Activated CD8-positive, alpha-beta memory T cell treated with anti-CD3 and anti-CD28 coated beads, Interleukin-2, amount 50 U/mL, for 1 hour (primary cell): ENCODE results near the gene ZFYVE28.

ENCODE experiments used
- DNase-seq: peaks from one replicate; pipeline ENCODE4 v3.0.0-alpha.2; 2020; ENCODE audit errors: extremely low read depth

ZFYVE28 gene

DNA sequence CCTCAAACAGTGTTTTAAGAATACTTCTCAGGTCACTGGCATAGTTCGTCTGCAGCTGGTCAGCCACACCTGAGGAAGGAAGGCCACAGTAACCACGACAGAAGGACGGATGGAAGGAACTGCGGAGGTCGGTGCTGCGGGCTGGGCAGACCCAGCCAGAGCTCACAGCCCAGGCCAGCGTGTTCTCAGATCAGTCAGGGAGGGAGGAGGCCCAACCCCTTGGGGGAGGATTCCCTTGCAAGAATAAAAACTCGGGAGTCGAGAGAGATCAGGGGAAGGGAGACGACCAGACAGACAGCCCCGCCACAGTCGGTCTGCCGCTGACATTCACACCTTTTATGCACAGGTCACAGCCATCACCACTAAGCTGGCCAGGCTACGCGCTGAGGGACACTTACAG lies 145.2 kb downstream of the ZFYVE28 start:
- DNase-seq = no peak

DNA sequence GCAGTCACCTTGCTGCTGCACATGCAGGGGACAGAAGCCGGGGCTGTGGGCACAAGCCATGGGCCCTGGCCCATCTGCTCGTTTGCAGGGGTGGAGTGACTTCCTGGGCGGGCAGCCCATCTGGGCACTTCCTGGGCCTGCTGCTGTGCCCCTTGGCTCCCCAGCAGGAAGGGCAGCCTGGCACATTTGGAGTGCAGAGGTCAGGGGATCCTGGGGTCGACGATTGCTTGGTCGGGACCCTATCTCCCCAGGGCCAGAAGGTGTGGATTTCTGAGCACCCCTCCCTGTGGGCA lies 145.7 kb downstream of the ZFYVE28 start:
- DNase-seq = no peak

DNA sequence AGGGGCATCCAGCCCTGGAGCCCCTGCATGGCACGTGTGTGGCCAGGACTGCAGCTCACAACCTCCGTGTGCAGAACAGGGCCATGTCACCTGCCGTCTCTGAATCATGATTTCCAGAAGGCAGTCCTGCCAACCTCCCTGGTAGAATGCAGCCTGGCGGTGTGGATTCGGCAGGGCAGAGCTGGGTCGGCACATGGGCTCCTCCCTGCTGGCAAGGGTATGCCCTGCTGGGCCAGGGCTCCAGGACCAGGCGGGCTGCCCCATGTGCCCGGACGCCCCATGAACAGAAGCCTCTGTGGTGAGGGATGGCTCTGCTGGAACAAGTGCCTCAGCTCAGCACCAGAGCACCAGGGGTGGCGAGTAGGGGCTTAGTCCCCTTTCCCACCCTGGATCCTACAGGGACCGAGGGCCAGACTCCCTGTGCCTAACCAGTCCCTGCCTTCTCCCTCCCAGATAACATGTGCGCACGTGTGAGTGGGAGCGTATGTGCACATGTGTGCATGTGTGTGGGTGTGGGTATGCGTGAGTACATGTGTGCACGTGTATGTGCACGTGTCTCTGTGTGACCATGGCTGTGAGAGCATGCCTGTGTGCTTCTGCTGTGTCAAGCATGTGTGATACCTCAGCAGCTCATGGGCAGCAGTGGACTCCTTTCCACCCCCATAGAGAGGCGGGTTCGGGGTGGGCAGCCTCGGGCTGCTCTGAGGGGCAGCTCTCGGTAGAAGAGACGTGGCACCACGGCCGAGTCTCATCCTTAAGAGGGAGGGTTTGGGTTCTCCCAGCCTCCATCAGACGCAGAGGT lies 146.2 kb downstream of the ZFYVE28 start:
- DNase-seq = no peak

DNA sequence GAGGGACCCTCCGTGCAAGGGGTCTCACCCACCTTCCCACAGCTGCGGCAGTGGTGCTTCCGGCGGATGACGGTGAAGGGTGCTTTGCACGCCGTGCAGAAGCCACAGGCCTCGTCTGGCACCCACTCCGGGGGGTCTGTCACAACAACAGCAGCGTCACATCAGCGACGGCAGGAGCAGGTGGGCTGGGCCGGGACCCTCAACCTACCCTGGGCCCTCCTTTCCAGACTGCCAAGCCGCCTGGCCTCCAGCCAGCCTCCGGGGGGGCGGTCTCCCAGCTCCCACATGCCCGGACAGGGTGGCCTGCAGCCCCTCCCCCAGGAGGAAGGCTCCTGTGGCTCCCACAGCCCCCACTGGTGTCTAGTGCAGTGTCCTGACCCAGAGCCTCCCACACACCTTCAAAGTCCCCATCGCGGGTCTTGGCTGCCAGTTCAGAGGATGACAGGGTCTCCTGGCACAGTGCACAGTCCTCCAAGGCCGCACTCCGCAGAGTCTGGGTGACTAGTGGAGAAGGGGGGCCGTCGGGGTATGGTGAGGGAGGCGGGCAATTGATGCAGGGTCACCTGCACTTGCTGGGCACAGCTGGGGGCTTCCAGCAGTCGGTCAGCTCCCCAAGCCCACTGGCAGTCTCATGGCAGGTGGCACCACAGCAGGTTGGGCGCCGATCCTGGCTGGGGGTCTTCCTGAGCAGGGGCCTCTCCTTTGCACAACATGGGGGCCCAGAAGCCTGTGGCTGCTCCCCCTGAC lies 147.0 kb downstream of the ZFYVE28 start:
- DNase-seq = no peak

DNA sequence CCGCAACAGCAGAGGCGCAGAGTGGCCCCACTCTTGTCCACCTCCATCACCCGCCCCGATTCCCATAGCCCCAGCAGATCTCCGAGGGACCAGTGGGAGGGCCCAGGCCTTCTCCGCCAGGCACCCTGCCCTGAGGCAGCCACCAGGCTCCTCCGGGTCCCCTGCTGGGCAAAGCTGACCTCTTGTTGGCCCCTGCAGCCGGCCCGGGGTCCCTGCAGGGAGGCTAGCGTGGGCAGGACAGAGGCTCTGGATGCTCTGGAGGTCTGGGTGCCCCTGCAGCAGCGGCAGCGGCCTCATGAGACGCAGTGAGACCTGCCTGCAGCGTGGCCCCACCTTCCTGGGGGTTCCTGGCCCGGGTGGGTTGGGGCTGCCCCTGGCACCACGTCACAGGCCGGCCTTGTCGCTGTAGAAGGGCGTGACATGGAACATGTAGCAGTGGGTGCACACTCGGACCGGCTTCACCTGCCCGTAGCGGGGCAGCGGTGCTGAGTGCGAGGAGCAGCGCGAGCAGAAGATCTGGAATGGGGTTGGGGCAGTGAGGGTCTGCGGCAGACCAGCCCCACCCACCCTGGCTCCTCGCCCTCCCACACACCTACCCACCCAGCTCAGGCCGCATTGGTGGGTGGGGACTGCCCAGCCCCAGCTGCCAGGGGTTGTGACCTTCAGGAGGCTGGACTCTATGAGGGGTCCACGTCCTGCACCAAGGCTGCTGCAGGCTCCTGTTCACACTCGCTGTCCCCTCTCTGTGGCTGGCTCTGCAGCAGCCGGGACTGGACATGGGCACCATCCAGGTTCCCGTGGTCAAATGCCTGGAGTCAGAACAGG lies 147.9 kb downstream of the ZFYVE28 start:
- no peak for DNase-seq

DNA sequence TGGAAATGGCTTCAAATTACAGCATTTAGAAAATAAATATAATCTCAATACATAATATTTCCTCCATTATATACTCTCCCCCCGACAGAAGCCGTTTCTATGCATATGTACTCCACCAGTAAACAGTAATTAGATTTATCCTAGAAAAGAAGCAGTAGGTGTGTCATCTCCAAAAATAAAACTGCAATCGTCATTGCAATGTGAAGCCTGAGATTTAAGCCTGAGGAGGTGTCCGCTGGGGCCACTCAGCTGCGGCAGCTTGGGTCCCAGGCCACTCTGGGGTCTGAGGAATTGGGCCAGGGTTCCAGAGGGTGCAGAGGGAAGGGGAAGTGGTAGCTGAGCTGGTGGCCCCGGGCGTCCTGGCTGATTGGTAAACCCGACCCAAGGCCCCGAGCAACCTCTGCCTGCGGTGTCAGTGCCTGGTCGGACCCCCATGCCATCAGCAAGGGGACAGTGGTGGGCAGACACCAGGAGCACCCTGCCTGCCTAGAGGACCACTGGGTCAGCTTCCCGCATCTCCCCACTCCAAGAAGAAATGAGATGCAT lies 148.8 kb downstream of the ZFYVE28 start:
- no peak for DNase-seq

DNA sequence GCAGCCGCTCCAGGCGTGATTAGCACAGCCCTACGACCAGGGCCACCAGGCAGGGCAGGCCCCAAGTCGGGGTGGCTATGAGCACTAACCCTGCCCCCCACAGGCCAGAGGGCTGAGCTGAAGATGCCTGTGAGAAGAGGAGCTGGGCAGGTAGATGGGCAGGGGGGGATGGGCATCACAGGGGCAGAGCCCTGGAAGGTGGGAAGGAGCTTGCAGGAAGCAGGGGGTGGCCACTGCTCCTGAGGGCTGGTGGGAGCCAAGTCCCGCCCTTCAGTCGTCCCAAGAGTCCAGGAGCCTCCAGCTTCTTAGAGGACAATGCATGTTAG lies 149.3 kb downstream of the ZFYVE28 start:
- DNase-seq = no peak

DNA sequence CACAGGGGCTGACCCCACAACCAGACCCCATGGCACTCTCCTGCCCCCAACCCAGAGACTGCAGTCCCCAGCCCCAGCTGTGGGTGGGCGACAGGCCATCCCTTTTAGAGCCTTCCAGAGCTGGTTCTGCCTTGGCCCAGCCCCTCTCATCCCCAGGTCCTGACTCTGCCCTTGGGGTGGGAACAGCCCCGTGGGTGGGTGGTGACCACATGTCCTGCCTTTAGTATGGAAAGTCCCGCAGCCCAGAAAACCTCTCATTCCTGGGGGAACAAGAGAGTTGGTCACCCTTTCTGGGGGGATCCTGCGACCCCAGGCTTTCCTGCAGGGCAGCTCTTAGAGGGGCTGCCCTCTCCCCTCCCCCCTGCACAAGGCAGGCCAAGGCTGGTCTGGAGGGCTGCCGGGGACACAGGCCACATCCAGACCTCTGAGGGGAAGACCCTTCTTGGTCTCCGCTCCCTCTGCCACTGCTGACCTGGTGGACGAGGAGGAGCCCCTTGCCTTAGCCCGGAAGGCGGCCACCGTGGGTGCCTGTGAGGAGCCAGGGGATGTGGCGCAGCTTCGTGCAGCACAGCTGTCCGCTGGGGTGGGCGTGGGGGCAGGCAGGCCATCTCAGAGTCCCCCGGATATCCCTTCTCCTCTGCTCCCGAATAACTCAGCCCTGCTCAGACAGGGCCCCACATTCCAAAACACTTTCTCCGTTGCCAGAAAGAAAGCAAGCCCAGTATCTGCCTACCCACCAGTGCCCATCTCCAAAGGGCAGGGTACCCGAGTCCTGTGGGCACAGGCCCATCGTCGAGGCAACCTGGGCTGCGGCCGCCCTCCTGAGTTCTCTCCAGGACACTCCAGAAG lies 149.9 kb downstream of the ZFYVE28 start:
- no peak for DNase-seq

DNA sequence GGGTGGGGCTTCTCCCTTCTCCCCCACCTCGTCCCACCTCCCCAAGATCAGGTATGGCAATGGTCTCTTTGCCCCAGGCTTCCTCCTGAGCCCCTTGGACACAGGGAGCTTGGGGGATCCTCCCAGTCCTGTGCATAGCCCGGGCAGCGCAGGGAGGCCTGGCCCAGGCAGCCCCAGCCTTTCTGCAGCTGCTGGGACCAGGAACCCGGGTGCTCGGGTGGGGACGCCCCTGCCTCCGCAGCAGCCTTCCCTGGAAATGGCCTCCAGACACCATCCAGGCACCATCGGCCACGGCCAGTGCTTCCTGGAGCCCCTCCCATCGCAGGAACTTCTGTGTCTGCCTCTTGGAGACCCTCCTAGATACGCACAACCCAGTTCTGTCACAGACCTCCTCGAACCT lies 150.6 kb downstream of the ZFYVE28 start:
- no peak for DNase-seq

DNA sequence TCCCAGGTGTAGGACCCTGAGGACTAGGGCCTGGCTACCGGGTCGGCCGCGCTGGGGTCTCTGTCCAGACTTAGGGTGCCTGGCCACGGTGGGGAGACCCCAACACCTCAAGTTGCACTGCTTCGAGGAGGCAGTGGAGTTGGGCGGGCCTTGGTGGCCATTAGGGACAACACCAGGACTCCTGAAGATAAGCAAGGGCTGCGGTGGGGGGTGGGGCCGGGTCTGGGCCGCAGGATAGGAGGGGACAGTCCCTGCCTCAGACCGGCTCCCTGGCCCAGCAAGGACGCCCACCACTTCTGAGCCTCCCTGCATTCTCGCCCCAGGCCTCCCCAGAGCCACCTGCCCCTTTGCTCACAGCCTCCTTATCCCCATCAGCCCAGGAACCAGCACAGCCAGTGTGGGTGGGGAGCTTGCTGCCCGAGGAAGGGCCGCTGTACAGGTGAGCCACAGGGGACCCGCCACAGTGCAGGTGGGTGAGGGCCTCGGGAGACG lies 151.1 kb downstream of the ZFYVE28 start:
- no peak for DNase-seq

DNA sequence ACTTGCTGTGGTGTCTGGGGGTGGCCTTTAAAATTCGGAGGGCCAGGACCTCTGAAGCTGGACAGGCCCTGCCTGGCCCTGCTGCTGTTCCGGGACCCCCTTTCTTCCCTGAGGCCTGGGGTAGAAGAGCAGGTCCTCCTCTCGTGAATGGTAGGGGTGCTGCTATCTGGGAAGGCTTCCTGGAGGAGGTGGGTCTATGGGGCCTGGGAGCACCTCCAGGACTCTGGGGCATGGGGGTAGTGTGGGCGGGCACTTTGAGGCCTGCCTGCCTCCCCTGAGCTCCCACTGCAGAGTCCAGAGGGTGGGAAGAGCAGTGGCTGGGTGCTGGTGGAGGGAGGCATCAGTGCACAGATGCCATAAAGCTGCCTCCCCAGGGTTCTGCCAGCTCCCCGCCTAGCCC lies 151.6 kb downstream of the ZFYVE28 start:
- no peak for DNase-seq

DNA sequence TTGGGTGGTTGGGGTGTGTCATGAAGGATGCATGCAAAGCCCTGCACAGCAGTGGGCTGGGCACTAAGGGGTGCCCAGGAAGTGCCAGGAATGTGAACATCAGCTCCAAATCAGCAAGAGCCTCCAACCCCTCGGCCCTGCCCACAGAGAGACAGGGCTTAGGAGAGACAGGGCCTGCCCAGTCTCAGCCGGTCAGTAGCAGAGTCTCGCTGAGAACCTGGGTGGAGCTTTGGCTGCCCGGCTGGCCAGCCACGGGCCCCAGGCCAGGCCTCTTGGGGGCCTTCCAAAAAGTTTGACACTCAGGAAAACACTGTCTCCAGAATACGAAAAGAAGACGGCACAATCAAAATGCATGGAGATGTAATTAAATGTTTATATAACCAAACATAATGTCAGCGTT lies 152.3 kb downstream of the ZFYVE28 start:
- no peak for DNase-seq

DNA sequence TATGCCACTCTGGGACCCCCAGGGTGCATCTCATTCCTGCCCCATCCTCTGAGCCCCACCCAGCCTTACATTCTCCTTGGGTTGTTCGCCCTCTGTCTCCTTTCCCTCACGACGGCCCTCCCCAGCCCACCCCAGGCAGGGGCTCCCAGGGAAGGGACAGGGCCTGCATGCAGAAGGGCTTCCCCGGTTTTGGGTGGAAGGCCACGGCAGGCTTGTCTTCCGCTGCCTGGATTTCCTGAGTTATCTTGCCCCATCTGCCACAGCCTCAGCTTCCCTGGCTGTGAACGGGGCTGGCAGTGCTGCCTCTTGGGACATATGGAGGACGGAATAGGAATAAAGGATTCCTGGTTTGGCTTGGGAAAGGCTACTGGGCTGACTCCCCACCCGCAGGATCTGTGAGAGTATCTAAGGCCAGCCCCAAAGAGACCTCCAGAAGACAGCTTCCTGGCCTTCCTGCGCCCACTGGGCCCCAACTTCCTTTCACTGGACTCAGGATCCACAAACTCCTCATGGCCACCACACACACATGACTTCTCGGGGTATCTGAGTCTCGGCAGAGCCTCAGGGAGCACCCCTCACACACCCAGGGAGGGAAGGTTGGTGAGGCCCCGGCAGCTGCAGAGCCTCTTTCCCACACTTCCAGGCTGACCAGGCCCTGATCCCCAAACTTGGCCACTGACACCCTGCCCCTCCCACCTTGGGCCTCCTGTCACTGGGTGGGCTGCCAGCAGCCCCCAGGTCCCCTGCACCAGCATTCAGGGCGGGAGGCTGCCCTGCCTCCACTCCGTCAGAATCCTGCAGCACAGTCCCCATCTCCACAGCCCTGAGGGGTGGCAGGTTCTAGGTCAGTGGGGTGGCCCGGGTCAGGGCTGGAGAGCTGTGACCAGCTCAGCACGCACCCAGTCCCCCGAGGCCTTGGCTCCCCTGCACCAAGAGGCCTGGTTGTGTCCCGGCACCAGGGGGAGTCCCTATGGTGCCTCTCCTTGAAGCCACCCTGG lies 153.0 kb downstream of the ZFYVE28 start:
- no peak for DNase-seq

DNA sequence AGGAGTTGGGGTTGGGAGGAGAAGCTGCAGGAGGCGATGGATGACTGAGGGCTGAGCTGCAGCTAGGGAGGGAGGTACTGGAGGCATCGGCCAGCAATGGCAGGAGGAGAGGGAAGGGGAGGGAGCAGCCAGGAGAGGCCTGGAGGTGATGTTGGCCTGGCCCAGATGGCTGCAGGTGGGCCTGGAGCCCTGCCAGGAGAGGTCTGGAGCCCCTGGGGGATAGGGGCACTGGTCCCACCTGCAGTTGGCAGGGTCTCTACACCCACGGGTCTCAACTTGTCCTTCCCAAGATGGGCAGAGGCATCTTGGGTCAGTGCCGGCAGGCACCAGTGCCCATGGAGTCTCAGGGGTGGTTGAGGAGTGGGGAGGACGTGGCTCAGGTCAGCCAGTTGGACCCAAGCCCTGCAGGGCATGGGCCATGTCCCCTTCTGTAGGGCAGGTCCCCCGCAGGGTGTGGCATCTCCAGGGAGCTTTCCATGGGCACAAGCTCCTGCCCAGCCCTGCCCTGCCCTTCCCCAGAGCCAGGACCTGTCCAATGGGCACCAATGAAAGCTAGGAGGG lies 153.9 kb downstream of the ZFYVE28 start:
- DNase-seq = no peak

DNA sequence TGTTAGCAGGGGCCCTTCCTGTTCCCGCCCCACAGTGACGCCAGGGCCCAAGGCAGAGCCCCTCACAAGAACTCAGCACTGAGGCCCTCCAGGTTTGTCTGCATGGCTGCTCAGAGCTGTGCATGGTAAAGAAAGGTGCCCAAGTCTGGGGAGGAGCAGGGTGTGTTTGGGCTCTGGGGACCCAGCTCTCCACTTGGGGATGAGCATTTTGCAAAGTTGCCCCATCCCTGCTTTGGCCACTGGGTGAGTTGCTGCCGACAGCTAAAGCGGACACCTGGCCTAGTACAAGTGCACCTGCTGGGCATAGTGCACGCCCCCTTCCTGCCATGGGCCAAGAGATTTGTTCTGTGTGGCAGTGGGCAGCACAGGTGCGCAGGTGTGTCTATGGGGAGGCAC lies 154.5 kb downstream of the ZFYVE28 start:
- DNase-seq = no peak

DNA sequence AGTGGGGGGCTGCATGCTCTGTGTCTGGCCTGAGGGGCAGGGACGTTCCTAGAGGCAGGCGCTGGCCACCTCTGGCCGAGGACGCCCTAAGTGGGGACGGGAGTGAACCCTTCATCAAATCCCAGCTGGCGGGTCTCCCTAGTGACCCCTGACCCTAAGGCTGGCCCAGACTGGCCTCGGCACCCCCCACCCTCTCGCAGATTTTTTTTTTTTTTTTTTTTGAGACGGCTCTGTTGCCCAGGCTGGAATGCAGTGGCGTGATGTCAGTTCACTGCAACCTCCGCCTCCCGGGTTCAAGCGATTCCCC lies 155.5 kb downstream of the ZFYVE28 start:
- DNase-seq = no peak

DNA sequence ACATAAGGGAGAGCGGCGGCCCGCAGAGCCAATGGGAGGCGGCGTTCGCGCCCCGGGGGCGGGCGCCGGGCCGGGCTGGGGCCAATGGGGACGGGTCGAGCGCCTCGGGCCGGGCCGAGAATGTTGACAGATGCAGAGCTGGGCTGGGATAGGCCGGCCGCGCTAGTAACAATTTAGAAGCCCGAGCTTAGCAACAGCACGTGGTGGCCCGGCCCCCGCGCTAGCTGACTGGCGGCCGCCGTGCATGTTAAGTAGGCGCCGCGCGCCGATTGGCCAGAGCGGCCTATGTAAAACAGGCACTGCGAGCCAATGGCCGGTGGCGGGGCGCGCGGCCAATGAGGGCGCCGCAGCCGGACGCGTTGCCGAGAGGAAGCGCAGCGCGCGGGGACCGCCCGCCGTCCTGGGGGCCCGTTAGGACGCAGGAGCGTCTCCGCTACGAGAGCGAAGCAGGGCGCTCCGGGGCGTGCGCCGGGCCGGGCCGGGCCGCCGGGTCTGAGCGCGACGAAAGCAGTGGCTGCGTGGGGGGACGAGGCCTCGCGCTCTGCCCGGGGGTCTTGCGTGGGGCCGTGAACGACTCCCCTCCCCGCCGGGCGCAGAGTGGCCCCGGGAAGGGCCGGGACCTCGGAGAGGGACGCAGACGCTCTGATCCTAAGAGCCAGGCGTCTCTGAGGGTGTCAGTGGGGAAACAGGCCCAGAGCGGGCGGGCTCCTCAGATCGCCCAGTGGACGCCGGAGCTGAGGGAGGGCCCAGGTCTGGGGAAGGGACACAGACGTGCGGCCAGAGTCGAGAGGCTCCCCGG lies 156.1 kb downstream of the ZFYVE28 start:
- peak; percentile 93 for DNase-seq

DNA sequence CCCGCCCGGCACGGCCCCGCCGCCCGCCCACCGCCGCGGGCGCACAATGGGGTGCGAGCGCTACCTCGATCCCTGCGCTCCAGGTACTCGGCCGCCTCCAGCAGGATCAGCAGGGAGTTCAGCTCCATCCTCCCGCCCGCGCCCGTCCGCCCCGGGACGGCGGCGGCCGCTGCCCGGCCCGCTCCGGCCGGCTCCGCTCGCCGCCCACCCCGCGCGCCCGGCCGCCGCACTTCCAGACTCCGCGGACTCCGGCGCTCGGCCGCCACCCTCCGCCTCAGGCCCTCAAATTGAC lies 156.6 kb downstream of the ZFYVE28 start, which contains the start of gene MXD4:
Gene MXD4, minus strand, starts transcription at position 257 of the 292 bp plus-strand sequence. Its CDS starts 129 bp downstream, at position 128.
- no peak for DNase-seq

DNA sequence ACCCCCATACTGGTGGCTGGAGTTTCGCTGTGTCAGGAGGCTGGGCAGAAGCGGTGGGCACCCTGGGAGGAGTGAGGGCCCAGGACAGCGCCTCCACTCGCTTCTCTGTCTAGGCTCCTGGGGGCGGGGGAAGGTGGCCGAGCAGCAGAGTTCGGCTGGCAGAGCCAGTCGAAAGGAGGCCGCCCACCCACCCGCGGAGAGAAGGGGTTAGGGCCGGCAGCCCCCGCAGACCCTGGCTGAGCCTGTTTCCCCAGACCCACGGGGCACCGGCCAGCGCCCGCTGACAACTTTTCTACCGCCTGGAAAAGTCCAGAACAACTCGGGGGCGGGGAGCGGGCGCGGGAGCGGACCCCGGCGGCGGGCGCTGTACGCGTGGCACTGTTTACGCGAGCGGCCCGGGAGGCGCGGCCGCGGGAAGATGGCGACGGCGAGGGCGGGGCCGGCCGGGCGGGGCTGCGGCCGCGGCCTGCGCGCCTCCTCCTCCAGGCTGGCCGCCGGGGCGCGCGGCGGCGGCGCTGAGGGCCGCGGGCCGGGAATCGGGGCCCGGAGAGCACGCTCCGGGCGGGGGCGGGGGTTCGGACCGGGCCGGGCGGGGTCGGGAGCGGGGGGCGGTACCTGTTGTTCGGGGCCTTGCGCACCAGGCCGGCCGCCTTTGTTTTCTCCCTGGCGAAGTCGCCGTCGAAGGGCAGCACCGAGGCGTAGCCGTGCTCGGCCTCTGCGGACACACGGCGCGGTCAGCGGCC lies 157.2 kb downstream of the ZFYVE28 start:
- no peak for DNase-seq
